ENCODE measurements around the gene PXMP2. TPM values are rescaled to one million over a fixed set of nuclear protein-coding genes. Genes with fewer than 3 reads are reported as not detected.

The PXMP2 gene
- total RNA-seq, 1 donor from 2014 or later = 48.9 TPM

GRCh38 chr12:132669166-132669879, 18.1 kb upstream of the PXMP2 start:
- H3K4me3 ChIP-seq (ENCODE audit: low read depth, low read length) = no peak overlapping the region
- DNase-seq (ENCODE audit: low read depth) = no peak
- no peak for TF ChIP-seq CTCF (conservative IDR thresholded peaks at IDR 0.05; ENCODE audit: low read depth, low read length)

GRCh38 chr12:132672116-132672515, 15.3 kb upstream of the PXMP2 start:
- DNase-seq (ENCODE audit: low read depth) = no peak
- TF ChIP-seq CTCF (conservative IDR thresholded peaks at IDR 0.05; ENCODE audit: low read depth, low read length) = no peak

GRCh38 chr12:132672678-132673077, 14.7 kb upstream of the PXMP2 start:
- H3K4me3 ChIP-seq (ENCODE audit: low read depth, low read length) = no peak overlapping the region
- no peak for TF ChIP-seq CTCF (conservative IDR thresholded peaks at IDR 0.05; ENCODE audit: low read depth, low read length)
- DNase-seq (ENCODE audit: low read depth) = no peak

More at GRCh38 chr12:132672116-132672515, 15.3 kb upstream of the PXMP2 start:
- H3K4me3 ChIP-seq (ENCODE audit: low read depth, low read length) = no peak overlapping the region

- no peak for TF ChIP-seq CTCF (conservative IDR thresholded peaks at IDR 0.05; ENCODE audit: low read depth, low read length)
- H3K4me3 ChIP-seq (ENCODE audit: low read depth, low read length) = no peak overlapping the region
- no peak for DNase-seq (ENCODE audit: low read depth)
Measured at GRCh38 chr12:132673288-132674179, 13.9 kb upstream of the PXMP2 start.

GRCh38 chr12:132674561-132674960, 12.8 kb upstream of the PXMP2 start:
- no peak for DNase-seq (ENCODE audit: low read depth)
- H3K4me3 ChIP-seq (ENCODE audit: low read depth, low read length) = no peak overlapping the region
- no peak for TF ChIP-seq CTCF (conservative IDR thresholded peaks at IDR 0.05; ENCODE audit: low read depth, low read length)

- DNase-seq (ENCODE audit: low read depth) = no peak
- no peak overlapping the region for H3K4me3 ChIP-seq (ENCODE audit: low read depth, low read length)
- no peak for TF ChIP-seq CTCF (conservative IDR thresholded peaks at IDR 0.05; ENCODE audit: low read depth, low read length)
Measured at GRCh38 chr12:132675757-132676432, 11.5 kb upstream of the PXMP2 start.

Measured in epithelial cell of proximal tubule (primary cell).